Measurements from ENCODE around the gene TRNAU1AP.
"Not testable (repeated sequence)": the region's sequence is repeated elsewhere in the genome, so short reads cannot be mapped to it uniquely, and the experiment has no call there.

Gene TRNAU1AP

GRCh38 chr1:28577052-28577678 lies 24.3 kb downstream of the TRNAU1AP start:
- peak in 2 of 4 experiments; percentile 28 to 35 for DNase-seq (ENCODE audit: low read depth in 4 of 4, low spot score in 1 of 4)

GRCh38 chr1:28577738-28578536 lies 25.1 kb downstream of the TRNAU1AP start:
- DNase-seq (ENCODE audit: low read depth in 4 of 4, low spot score in 1 of 4) = peak in 1 of 4 experiments; percentile 10

DNA sequence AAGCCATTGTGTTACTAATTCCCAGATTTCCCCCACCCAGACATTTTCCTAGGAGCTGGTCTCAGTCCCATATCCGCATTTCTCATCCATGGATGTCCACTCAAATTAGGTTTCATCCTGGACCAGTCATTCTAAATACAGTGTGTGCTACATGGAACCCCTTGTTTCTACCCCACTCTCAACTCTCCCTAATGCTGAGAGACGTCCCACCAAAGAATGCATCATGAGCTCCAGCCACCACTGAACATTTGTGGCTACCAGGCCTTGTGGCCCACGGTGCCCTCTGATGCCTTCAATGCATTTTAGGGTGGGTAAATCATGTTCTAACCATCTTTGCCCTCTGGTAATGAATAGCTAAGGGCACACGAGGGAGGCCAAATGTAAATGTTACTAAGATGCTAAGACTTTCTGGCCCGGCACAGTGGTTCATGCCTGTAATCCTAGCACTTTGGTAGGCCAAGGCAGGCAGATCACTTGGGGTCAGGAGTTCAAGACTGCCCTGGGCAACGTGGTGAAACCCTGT lies 25.9 kb downstream of the TRNAU1AP start:
- no peak for DNase-seq (ENCODE audit: low read depth in 4 of 4, low spot score in 1 of 4)

GRCh38 chr1:28579401-28579800 lies 26.5 kb downstream of the TRNAU1AP start:
- no peak for DNase-seq (ENCODE audit: low read depth in 4 of 4, low spot score in 1 of 4)

DNA sequence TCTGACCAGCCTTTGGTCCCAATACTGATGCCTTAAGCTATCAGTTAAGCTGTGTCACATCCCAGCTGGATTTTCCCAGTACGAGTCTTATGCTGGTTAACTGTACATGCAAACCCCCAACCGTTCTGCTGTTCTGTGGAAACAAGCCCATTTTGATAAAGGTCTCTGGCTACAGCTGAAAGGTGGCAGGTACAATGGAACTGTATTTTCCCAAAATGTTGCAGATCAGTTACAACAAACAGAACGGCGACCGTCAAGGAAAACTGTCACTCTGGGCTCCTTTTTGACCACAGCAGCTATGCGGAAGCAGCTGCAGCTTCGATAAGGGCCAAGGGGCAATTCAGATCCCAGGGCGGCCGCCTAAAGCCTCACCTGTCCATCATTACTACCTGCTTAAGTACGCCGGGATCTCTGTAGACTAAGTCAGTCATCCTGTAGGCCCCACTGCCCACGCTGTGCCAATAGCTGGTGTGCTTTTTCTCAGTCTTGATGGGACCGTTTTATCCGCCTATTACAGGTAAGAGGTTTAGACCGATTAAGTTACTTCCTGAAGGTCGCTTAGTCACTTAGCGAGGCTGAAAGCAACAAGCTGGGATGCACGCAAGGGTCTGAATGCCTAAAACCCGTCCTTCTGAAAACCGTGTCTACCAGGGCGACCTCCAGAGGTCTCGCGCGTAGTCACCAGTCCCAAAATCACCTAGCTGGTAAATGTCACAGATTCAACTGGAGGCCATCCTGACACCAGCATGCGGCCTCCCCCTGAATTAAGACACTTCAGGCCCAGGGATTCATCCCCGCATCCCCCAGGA lies 28.0 kb downstream of the TRNAU1AP start:
- DNase-seq (ENCODE audit: low read depth in 4 of 4, low spot score in 1 of 4) = peak in 2 of 4 experiments; percentile 36 to 40

DNA sequence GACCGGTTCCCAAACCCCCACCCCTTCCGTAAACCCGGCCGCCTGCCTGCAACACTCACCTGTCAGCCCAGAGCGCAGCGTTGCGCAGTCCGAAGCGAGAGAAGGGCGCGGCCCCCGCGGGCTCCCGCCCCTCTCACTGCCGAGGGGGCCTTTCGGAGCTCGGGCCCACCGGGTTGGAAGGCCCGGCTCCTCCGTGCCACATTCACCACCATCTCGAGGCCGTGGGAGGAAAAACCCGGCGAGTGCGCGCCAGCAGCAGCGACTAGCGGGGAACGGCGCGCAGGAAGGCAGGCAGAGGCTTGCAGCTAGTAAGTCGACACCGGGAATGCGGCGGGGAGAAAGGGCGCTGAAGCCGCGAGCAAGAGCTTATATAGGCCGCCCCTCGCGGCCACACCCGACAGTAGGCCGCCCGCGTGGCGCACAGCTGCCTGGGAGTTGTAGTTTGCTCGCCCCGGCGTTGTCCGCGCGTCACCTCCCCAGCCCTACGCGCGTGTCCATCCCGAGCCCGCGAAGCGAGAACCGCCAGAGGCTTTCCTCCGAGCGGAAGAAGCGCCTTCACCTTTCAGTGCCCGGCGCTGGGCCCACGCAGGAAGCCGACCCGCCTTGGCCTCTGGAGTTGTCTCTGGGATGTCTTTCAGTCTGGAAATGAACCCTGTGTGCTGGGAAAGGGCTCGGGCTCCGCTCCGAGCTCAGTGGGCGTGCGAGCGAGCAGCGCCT lies 28.8 kb downstream of the TRNAU1AP start:
- DNase-seq (ENCODE audit: low read depth in 4 of 4, low spot score in 1 of 4) = peak; percentile 86 to 93 (median 89)

- DNase-seq (ENCODE audit: low read depth in 4 of 4, low spot score in 1 of 4) = no peak
Observed at GRCh38 chr1:28582248-28582615, 29.3 kb downstream of the TRNAU1AP start.

DNA sequence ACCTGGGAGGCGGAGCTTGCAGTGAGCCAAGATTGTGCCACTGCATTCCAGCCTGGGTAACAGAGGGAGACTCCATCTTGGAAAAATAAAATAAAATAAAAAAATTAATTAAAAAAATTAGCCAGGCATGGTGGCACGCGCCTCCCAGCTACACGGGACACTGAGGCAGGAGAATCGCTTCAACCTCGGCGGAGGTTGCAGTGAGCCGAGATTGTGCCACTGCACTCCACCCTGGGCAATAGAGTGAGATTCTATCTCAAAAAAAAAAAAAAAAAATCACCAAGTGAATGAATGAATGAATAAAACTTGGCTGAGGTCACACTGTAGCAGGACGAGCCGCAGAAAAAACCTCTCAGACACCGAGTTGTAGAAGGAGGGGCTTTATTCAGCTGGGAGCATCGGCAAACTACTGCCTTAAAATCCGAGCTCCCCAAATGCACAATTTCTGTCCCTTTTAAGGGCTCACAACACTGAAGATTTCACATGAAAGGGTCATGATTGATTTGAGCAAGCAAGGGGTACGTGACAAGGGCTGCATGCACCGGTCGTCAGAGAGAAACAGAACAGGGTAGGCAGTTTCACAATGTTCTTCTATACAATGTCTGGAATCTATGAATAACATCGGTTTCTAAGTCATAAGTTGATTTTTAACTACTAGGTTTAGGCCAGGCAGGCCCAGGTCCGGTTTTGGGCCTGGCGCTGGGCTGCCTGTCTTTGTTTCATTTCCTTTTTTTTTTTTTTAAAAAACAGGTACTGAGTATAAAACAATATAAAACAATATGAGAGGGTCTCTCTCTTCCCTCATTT lies 33.9 kb downstream of the TRNAU1AP start:
- not testable (repeated sequence) for DNase-seq (ENCODE audit: low read depth in 4 of 4, low spot score in 1 of 4)

DNA sequence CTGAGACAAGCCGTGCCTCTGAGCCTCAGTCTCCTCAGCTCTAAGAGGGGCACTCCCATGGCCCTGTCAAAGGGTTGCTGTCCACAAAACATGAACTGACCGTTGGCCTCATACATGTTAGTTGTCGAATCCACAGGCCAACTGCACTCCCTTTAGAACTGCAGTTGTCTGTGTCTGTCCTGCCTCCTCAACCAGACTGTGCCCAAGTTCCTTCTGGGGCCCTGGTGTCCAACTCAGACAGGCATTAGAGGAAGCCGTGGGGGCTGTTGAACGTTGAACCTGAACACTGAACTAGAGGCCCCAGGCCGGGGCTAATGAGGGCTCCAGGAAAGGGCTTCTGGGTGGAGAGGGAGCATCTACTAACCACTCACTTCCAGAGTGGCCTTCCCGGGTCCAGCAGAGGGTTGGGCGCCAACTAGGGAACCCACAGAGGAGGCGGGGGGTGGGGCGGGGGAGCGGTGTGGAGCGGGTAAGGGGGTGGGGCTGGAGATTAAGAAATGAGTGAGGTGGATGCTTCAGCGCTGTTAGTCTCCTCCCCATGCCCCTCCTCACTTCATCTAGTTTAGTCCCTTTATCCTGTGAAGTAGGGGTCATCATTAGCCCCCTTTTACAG lies 38.9 kb downstream of the TRNAU1AP start, which contains the start of gene RAB42:
Gene RAB42 (plus strand): TSS at position 558 of the 613 bp plus-strand sequence. CDS start 247 bp downstream, outside the sequence.
- DNase-seq (ENCODE audit: low read depth in 4 of 4, low spot score in 1 of 4) = no peak

GRCh38 chr1:28592321-28593071 lies 39.6 kb downstream of the TRNAU1AP start:
- no peak for DNase-seq (ENCODE audit: low read depth in 4 of 4, low spot score in 1 of 4)

DNA sequence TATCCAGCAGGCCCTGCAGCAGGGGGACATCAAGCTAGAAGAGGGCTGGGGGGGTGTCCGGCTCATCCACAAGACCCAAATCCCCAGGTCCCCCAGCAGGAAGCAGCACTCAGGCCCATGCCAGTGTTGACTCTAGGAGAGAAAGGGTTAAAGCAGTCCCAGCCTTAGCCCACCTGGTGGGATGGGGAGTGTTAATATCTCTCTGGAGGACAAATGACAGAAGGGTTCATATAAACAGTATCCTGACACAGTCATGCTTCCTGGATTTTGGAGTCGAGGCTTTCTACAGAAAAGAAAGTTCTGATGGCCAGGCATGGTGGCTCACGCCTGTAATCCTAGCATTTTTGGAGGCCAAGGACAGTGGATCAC lies 41.1 kb downstream of the TRNAU1AP start:
- DNase-seq (ENCODE audit: low read depth in 4 of 4, low spot score in 1 of 4) = not testable (repeated sequence)

GRCh38 chr1:28594686-28595411 lies 42.0 kb downstream of the TRNAU1AP start:
- DNase-seq (ENCODE audit: low read depth in 4 of 4, low spot score in 1 of 4) = not testable (repeated sequence)

DNA sequence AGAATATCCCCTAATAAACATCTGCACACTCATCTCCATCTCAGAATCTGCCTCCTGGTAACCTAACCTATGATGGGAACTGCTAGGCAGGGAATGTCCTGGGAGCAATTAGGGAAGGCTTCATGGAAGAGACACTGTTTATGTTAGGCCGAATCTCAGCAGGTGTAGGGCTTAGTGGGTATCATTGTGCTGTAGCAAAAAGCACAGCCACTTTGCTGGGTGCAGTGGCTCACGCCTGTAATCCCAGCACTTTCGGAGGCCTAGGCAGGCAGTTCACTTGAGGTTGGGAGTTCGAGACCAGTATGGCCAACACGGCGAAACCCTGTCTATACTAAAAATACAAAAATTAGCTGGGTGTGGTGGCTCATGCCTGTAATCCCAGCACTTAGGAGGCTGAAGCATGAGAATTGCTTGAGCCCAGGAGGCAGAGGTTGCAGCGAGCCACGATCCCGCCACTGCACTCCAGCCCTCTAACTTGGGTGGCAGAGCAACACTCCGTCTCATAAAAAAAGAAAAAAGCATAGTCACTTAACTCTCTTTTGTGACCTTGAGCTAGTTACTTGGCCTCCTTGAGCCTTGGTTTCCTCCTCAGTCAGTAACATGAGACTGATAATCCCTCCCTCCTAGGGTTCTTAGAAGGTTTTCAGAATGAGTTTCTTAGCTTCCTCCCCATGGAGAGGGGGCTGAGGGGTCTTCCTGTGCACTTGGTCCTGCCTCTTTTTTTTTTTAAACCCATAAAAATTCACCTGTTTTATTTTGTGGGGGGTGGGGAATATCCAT lies 42.7 kb downstream of the TRNAU1AP start:
- no peak for DNase-seq (ENCODE audit: low read depth in 4 of 4, low spot score in 1 of 4)

GRCh38 chr1:28596276-28596675 lies 43.4 kb downstream of the TRNAU1AP start:
- not testable (repeated sequence) for DNase-seq (ENCODE audit: low read depth in 4 of 4, low spot score in 1 of 4)

- no peak for DNase-seq (ENCODE audit: low read depth in 4 of 4, low spot score in 1 of 4)
Observed at GRCh38 chr1:28601696-28602095, 48.8 kb downstream of the TRNAU1AP start.

GRCh38 chr1:28602536-28603439 lies 49.9 kb downstream of the TRNAU1AP start:
- DNase-seq (ENCODE audit: low read depth in 4 of 4, low spot score in 1 of 4) = no peak
